Diencephalon (tissue), 1 donor: ENCODE results near the gene BRPF1. TPM values are rescaled to one million over a fixed set of nuclear protein-coding genes. Genes with fewer than 3 reads are reported as not detected.

Experiments
- total RNA-seq: library from RNA; depleted of rRNA; stranded (reverse); fragments of >200 nt; gene quantifications from one replicate; pipeline ENCODE4 v1.2.3, GENCODE V29; 2014

Gene BRPF1, protein sequence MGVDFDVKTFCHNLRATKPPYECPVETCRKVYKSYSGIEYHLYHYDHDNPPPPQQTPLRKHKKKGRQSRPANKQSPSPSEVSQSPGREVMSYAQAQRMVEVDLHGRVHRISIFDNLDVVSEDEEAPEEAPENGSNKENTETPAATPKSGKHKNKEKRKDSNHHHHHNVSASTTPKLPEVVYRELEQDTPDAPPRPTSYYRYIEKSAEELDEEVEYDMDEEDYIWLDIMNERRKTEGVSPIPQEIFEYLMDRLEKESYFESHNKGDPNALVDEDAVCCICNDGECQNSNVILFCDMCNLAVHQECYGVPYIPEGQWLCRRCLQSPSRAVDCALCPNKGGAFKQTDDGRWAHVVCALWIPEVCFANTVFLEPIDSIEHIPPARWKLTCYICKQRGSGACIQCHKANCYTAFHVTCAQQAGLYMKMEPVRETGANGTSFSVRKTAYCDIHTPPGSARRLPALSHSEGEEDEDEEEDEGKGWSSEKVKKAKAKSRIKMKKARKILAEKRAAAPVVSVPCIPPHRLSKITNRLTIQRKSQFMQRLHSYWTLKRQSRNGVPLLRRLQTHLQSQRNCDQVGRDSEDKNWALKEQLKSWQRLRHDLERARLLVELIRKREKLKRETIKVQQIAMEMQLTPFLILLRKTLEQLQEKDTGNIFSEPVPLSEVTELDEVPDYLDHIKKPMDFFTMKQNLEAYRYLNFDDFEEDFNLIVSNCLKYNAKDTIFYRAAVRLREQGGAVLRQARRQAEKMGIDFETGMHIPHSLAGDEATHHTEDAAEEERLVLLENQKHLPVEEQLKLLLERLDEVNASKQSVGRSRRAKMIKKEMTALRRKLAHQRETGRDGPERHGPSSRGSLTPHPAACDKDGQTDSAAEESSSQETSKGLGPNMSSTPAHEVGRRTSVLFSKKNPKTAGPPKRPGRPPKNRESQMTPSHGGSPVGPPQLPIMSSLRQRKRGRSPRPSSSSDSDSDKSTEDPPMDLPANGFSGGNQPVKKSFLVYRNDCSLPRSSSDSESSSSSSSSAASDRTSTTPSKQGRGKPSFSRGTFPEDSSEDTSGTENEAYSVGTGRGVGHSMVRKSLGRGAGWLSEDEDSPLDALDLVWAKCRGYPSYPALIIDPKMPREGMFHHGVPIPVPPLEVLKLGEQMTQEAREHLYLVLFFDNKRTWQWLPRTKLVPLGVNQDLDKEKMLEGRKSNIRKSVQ (N-terminal part only)
- 12.9 TPM for total RNA-seq

DNA sequence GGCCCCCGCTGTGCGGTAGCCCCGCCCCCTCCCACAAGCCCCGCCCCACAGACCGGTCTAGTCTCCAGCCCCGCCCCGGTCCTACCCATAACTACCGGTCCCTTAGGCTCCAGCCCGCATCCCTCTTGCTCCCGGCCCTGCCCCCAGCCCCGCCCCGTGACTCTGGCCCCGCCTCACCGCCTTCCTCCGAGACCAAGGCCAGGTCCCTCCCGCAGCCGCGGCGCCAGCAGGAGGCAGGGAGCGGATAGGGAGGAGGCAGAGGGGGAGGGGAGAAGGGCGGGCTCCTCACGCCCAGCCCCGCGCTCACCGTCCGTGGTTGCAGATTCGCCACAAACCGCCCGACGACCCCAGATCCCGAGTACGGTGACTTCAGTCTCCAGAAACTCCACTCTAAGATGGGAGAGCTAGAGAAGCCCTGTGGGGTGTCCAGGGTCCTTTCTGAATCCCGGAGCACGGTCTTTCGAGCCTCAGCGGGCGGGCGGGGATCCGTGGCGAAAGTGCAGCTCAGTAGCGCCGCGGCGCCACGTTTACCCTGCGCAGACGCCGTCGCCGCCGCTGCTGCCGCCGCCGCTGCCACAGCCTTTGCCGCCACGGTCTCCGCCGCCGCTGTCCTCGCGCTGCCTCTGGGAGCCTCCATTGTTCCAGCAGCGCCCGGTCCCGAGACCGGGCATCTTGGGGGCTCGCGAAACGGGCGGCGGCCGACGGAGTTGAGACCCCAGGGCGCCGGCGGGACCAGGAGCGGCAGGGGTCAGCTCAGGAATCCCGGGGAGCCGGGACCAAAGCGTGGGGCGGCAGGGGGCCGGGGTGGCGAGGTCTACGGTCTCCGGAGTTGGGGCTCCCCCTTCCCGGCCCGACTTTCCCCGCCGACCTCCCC is at the start of gene BRPF1:
Gene BRPF1, plus strand, starts transcription at position 530 of the 874 bp plus-strand sequence. CDS start 2,406 bp downstream, outside the sequence.

DNA sequence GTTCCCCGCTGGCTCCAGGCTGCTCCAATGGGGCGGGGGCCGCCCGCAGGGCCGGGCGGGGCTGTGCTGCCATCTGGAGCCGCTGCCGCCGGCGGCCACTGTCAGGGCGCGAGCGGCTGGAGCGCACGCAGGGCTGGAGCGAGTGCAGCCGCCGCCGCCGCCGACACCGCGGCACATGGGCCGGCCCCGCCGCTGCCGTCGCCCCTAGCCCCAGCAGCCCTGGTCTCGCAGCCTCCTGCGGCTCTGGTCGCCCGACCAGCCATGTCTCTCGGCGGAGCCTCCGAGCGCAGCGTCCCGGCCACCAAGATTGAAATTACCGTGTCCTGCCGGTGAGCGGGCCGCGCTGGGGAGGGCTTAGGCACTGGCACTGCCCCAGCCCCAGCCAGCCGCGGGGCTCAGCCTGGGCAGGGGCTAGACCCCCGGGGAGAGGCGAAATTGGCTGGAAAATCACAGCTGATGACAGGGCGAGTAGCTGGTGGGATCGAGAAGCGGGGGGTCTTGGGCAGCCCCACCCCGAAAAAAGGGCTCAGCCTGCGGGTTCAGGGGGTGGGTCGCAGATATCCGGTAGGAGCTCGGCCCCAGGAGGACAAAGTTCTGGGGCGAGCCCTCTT is 27.7 kb upstream of the BRPF1 start, which contains the start of gene CPNE9:
Gene CPNE9, plus strand, starts transcription at position 98 of the 611 bp plus-strand sequence. Its CDS starts 164 bp downstream, at position 262.

DNA sequence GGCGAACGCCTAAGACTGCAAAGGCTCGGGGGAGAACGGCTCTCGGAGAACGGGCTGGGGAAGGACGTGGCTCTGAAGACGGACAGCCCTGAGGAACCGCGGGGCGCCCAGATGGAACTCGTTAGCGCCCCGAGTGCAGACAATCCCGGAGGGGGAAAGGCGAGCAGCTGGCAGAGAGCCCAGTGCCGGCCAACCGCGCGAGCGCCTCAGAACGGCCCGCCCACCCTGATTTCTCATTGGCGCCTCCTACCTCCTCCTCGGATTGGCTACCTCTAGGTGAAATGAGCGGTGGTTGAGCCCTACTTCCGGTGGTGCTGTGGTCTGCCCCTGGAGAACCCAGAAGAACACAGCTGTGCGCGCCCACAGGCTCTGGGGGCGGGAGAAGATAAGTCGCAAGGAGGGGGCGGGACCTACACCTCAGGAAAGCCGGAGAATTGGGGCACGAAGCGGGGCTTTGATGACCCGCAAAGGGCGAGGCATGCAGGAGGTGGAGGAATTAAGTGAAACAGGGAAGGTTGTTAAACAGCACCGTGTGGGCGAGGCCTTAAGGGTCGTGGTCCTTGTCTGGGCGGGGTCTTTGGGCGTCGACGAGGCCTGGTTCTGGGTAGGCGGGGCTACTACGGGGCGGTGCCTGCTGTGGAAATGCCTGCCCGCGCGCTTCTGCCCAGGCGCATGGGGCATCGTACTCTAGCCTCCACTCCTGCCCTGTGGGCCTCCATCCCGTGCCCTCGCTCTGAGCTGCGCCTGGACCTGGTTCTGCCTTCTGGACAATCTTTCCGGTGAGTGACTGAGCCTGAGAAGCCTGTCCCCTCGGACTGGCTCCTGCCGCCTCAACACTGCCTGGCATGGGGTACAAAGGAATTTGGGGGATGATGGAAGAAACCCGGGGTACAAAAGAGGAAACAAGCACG is 18.4 kb downstream of the BRPF1 start, which contains the start of gene OGG1:
Gene OGG1, plus strand, starts transcription at position 308 of the 911 bp plus-strand sequence. Its CDS starts 335 bp downstream, at position 643.

DNA sequence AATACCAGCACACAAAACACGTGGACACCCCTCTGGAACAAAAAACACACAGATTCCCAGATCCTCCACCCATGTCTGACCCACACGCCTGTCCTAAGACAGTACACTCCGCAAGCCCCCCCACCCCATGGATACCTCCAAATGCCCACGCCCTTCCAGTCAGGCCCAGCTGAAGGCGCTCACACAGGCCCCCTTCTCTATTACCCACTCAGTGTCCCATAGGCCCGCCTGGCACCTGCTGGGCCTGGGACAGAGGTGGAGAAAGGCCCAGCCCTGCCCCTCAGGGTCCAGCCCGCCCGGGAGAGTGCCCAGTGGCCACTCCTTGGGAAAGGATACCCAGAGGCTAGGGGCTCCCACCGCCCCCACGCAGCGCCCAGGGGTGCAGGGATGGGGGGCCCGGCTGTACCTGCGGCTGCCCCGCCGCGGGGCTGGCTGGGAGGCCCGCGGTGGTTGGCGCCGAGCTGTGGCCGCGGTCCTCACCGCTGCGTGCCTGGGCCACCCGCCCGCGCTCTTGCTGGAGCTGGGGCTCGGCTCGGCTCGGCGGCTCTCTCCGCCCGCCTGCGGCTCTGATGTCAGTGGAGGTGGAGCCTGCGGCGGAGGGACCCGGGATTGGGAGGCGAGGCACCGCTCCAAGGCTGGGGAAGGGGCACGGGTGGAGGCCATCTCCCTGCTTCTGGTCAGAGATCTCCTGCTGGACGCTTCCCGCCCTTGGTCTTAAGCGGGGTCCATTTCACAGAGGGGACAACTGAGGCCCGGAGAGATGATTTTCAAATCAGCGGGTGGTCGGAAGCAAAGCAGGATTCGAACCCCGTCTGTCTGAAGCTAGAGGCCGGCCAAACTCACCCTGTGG is 38.1 kb downstream of the BRPF1 start, which contains the start of gene CAMK1:
Gene CAMK1, minus strand, starts transcription at position 522 of the 850 bp plus-strand sequence. CDS start 2,198 bp downstream, outside the sequence.

DNA sequence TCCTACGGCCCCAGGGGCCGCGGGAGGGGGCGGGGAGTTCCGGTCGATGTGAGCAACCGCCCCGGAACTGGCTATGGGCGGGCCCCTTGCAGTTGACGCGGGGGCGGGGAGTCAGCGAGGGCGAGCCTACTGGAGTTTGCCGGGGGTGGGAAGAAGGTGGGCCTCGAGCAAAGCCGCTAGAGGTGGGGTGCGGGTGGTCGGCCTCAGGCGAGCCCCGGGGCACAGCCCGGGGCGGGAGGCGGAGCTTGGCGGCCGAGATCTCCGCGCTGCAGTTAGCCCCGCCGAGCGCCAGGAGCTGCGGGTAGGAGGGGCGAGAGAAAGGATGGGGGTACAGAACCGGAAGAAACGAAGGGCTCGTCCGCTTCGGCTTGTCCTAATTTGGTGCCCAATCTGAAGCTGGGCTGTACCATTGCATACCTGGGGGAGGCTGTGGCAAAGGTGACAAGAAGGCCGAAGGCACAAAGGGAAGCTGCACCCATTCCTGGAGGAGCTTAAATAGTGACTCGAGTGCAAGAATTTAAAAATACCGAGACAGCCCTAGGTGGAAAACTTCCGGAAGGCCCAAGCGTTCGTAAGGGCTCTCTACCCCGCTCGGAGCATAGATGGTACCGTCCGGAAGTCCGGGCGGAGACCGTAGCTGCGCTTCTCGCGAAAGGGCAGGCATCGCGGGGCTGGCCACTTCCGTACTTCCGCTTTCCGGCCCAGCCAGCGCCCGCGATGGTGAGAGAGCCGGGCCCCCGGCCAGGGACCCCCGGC is 61.0 kb downstream of the BRPF1 start, which contains the start of the genes ARPC4 and TADA3:
Gene ARPC4, plus strand, starts transcription at position 678 of the 756 bp plus-strand sequence. Its CDS starts 40 bp downstream, at position 718.
Gene TADA3, minus strand, starts transcription at position 69 of the 756 bp plus-strand sequence. CDS start 1,007 bp downstream, outside the sequence.

Other genes with a start within 250 kb of the BRPF1 start
- 55.1 TPM for gene LHFPL4, start 177.9 kb upstream of the BRPF1 start, total RNA-seq
- gene MTMR14, start 82.2 kb upstream of the BRPF1 start, total RNA-seq, result 18.9 TPM
- 12.7 TPM for gene CPNE9, start 27.9 kb upstream of the BRPF1 start, total RNA-seq
- 69.9 TPM for gene OGG1, start 18.2 kb downstream of the BRPF1 start, total RNA-seq
- gene CAMK1, start 38.2 kb downstream of the BRPF1 start, total RNA-seq, result 53.5 TPM
- 39.2 TPM for gene TADA3, start 60.7 kb downstream of the BRPF1 start, total RNA-seq
- 131 TPM for gene ARPC4, start 61.3 kb downstream of the BRPF1 start, total RNA-seq
- gene TTLL3, start 78.5 kb downstream of the BRPF1 start, total RNA-seq, result 18.7 TPM
- gene RPUSD3, start 112.3 kb downstream of the BRPF1 start, total RNA-seq, result 21.0 TPM
- gene CIDEC, start 148.5 kb downstream of the BRPF1 start, total RNA-seq, result not detected
- 20.1 TPM for gene JAGN1, start 158.9 kb downstream of the BRPF1 start, total RNA-seq
- 1.4 TPM for gene IL17RE, start 171.1 kb downstream of the BRPF1 start, total RNA-seq
- 4.8 TPM for gene IL17RC, start 185.4 kb downstream of the BRPF1 start, total RNA-seq
- 27.2 TPM for gene CRELD1, start 202.1 kb downstream of the BRPF1 start, total RNA-seq
- gene PRRT3, start 220.7 kb downstream of the BRPF1 start, total RNA-seq, result 9.9 TPM